CD4-positive, alpha-beta T cell treated with Interleukin-1 beta for 1 hour (primary cell): ENCODE results near the gene TMEM247.

Experiments
- DNase-seq, 2 donors: peaks; one replicate each; pipeline ENCODE4 v3.0.0-alpha.2; 2020 to 2022

Gene TMEM247

GRCh38 chr2:46479265-46479664 lies at the start of gene TMEM247:
Gene TMEM247 (plus strand): TSS chr2:46479565.
- DNase-seq, result no peak

GRCh38 chr2:46430413-46430812 lies 49.0 kb upstream of the TMEM247 start:
- no peak for DNase-seq

DNA sequence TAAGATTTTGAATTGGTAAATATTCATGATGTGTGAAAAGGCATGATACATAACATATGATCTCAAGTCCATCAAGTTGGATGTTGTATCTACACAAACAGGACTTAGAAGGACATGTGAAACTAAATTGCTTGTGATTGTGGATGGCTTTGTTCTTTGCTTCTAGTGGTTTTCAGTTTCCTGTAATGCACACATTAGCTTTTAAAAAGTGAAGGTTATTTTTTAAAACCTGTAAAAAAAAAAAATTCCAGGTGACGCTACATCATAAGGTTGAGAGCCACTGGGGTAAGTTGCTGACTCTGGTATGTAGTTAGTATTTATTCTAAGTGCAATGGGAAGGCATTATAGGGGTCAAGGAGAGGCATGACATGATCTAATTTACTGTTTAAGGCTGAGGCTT lies 48.4 kb upstream of the TMEM247 start:
- peak in 1 of 2 donors; percentile 9 for DNase-seq

DNA sequence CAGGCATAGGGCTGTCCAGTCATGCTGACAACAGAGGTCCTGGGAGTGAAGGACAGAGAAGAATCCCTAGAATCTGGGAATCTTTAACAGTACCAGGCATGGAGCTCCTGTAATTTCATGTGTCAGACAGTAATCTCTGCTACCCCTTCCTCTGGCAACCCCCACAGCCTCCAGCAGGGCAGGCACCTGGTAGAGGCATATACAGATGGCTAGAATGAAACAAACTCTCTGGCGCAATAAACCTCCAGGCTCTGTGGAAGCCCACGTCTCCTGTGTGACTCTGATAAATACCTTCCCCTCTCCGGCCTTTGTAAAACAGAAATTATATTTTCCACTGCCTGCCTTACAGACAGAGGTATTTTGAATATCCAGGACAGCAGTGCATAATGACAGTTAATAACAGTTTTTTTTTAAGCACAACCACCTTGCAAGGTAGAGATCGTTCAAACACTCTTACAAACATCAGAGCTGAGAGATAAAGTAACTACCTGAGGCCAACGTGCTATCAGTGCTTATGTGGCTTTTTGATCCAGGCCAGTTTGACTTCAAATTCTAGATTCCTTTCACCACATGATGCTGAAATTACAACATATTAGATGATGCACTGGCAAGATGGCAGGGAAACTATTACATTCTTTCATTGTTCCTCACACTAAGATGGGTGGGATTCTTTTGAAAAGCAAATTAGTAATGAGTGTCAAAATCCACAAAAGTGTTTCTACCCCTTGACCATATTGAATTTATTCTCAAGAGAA lies 47.7 kb upstream of the TMEM247 start:
- DNase-seq, result no peak

DNA sequence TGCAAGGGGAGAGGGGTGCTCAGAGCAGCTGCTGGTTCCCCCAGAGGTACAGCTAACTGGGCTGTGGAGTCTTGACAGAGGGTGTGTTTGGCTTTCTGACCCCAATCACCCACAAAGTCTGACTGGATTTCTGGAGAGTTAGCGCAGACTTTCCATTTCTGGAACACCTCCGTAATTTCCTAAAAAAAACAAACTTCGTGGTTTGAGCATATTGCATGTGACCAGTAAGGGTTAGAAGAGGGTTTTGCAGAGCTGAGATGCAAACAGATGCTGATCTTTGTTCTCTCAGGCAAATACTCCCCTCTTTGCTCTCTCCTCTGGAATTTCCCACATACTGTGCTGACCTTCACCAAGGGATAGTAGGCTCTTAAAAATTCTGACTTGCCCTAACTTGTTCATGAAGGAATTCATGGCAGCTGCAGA lies 44.5 kb upstream of the TMEM247 start:
- DNase-seq, result no peak

GRCh38 chr2:46435353-46435752 lies 44.0 kb upstream of the TMEM247 start:
- no peak for DNase-seq

DNA sequence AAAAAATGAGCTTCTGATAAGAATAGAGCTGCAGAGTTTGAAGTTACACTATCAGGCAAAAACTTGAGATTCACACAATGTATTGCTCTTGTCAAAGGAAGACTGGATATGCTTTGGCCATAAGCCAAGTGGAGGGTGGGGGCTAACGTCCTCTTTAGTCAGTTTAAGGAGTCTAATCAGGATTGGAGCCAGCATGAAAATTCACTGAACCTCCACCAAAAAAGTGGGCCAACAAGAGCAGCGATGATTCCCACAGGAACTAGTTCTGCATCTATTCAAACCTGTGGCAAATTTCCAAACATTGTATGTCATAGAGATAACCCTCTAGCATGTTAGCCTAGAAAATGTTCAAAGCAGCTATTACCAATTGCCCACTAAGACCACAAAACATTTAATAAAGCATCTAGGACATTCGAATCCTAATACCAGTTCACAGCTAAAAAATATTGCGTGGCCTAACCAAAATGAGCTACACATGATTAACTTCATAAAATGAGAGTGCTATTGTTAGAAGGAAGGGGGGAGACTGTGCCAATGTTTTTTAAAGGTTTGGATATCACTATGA lies 43.5 kb upstream of the TMEM247 start:
- DNase-seq, result no peak

DNA sequence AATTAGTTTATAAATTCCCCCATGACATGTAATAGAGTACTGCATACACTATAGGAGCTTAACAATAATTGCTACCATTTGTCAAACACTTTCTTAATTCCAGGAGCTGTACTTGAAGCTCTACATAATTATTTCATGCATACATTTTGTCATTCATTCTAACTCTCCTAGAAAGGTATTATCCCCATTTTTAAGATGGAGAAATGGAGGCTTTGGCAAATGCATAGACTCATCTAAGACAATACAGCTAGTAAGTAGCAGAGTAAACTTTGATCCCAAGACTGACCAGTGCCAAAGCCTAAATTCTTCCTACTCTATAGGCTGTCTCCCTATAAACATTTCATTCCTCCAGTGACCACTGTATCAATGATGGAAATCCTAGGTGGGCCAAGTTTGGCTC lies 42.6 kb upstream of the TMEM247 start:
- no peak for DNase-seq

DNA sequence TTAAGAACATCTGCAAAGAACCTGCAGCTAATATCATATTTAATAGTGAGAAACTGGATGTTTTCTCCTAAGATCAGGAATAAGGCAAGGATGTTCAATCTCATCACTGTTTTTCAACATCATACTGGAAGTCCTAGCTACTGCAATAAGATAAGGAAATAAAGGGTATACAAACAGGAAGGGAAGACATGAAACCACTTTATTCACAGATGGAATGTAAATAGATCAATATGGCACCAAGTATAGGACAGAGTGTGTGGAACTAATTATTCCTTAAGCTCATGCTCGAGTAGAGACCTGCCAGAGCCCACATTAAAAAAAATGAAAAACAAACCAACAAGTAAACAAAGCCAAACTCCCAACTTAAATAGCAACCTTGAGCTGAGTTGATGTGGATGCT lies 41.3 kb upstream of the TMEM247 start:
- DNase-seq, result no peak

- DNase-seq, result no peak
Observed at GRCh38 chr2:46438794-46439193, 40.6 kb upstream of the TMEM247 start.

GRCh38 chr2:46439582-46439981 lies 39.8 kb upstream of the TMEM247 start:
- DNase-seq, result peak; percentile 40 to 61

GRCh38 chr2:46441838-46442712 lies 37.3 kb upstream of the TMEM247 start:
- DNase-seq, result no peak

DNA sequence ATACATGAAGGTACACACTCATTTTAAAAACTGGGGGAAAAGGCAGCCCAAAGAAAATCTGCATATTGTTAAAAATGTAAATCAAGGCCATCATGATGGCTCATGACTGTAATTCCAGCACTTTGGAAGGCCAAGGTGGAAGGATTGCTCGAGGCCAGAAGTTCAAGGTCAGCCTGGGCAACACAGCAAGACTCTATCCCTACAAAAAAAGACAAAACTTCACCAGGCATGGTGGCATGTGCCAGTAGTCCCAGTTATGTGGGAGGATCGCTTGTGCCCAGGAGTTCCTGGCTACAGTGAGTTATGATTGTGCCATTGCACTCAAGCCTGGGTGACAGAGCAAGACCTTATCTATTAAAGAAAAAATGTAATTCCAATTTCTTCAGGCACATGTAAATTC lies 34.6 kb upstream of the TMEM247 start:
- no peak for DNase-seq

DNA sequence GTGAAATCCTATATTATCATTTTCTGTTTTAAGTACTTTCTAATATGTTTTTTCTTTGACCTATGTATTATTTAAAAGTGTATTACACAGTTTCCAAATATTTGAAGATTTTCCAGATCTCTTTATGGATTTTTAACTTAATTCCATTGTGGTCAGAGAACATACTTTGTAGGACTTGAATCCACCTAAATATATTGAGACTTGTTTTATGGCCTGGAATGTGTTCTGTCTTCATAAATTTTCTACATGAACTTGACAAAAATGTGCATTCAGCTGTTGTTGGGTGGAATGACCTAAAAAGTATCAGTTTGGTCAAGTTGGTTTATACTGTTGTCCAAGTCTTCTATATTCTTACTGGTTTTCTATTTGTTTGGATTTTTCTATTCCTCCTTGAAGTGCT lies 33.8 kb upstream of the TMEM247 start:
- DNase-seq, result no peak

DNA sequence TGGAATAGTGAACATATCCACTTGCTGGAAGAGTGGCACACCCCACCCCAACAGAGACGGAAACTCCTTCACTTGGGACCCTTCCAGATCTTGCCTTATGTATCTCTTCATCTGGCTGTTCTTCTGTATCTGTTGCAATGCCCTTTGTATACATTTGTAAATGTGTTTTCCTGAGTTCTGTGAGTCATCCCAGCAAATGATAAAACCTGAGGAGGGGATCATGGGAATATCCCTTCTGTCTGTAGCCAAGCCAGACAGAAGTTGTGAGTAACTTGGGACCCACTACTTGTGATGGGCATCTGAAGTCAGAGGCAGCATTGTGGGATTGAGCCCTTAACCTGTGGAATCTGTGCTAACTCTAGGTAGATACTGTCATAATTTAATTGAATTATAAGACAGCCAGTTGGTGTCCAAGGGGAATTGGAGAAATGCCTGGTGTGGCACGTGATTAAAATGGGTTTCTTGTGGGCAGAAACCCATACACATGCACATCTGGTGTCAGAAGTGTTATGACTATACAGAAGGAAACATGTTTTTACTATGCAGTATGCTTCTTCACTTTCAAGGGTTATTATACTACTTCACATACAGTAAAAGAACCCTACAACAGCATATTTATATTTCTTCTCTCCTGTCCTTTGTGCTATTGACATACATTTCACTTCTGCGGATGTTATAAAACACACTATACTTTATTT lies 32.3 kb upstream of the TMEM247 start:
- no peak for DNase-seq

DNA sequence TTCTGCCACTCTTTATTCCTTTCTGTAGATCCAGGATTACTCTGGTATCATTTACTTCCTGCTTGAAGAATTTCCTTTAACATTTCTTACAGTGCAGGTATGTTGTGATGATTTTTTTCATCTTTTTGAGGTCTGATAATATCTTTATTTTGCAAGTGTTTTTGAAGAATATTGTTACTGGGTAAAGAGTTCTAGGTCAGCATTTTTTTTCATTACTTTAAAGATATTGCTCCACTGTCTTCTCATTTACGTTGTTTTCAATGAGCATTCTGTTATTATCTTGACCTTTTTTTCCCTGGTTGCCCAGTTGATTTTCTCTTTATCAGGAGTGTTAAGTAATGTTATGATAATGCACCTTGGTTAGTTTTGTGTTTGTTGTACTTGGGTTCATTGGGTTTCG lies 31.7 kb upstream of the TMEM247 start:
- no peak for DNase-seq

DNA sequence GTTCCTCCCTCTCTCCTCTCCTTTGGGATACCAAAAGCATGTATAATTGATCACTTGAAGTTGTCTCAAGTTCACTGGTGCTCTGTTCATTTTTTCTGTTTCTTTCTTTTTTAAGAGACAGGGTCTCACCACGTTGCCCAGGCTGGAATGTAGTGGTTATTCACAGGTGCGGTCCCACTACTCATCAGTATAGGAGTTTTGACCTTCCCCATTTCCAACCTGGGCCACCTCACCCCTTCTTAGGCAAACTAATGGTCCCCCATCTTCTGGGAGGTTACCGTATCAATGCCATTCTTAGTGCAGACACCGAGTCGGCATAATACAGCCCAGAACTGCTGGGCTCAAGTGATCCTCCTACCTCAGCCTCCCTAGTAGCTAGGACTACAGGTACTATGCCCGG lies 31.3 kb upstream of the TMEM247 start:
- no peak for DNase-seq

- DNase-seq, result no peak
Observed at GRCh38 chr2:46448641-46449040, 30.7 kb upstream of the TMEM247 start.

DNA sequence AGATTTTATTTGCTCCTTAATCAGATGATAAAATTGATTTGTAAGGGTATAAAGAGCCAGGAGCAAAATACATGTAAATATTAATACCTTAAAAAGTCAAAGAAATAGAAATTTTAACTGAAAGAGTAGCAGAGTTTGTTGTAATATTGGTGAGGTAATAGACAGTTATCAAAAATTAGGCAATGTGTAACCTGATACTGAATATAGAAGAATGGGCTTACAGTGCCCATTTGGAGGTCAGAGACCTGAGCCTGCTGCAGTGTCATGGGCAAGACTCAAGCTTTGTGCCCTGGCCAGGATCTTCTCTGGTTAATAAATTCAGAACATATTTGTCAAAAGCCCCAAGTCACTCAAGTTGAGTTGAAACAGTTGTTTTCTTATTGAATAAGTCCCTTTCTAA lies 29.7 kb upstream of the TMEM247 start:
- DNase-seq, result no peak

DNA sequence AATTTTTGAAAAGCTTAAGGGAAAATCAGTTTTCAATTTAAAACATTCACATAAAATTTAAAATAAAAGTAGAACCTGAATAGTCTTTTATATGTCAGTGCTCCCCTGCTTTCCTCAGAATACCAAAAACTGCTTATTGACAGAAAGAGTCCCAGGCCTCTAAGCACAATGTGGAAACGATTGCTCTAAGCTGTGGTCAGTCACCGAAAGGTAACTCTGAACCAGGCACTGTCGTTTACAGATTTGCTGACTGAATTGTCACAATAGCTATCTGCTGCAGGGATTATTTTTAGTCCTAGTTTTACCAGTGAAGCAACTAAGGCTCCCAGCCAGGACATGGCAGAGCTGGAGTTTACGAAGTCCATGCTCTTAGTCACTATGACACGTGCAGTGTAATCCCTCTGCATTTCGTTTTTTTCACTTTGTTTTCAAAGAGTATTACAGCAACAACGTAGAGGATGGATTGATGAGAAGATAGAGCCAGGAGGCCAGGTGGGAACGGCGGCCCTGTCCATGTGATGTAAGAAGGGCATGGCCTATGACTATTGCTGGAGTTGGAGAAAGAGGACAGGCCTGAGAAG lies 28.1 kb upstream of the TMEM247 start:
- no peak for DNase-seq

DNA sequence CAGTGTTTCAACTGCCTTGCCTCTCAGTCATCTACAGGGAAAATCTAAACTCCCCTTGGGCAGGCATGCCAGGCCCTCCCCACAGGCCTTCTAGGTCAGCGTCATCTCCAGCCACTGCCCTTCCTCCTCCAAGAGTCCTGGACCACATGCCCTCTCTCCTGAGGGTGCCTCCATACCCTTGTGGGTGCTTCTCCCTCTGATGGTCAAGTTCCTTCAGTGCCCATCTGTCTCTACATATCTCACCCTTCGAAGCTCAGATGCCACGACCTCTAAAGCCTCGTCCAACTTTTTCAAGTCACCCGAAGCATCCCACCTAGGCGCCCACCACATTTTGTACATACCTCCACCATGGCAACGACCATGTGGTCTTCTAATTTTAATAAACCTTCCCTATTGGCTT lies 22.6 kb upstream of the TMEM247 start:
- DNase-seq, result no peak

- DNase-seq, result no peak
Observed at GRCh38 chr2:46458763-46459500, 20.4 kb upstream of the TMEM247 start.
